GM12892 (cell line): ENCODE data around the gene MESD.

Source experiments
- POLR2AphosphoS5 ChIP-seq: IDR thresholded peaks from 2 replicates; pipeline ENCODE4 v1.6.1; 2011; ENCODE audit warnings: low read depth, low read length, control low read depth
- TAF1 ChIP-seq: IDR thresholded peaks from 2 replicates; pipeline ENCODE4 v1.6.1; 2011; ENCODE audit warnings: low read depth, mild to moderate bottlenecking, control low read depth, low read length, borderline replicate concordance

- TF ChIP-seq POLR2AphosphoS5, result no peak
- no peak for TF ChIP-seq TAF1
These were observed 31.6 kb downstream of the MESD start for GRCh38 chr15:80957976-80958375.
